Measurements from ENCODE around the gene TEX261. TPM values are rescaled to one million over a fixed set of nuclear protein-coding genes. Genes with fewer than 3 reads are reported as not detected.

TEX261 gene
- total RNA-seq, 1 experiment from 2014 or later: 43.3 TPM

DNA sequence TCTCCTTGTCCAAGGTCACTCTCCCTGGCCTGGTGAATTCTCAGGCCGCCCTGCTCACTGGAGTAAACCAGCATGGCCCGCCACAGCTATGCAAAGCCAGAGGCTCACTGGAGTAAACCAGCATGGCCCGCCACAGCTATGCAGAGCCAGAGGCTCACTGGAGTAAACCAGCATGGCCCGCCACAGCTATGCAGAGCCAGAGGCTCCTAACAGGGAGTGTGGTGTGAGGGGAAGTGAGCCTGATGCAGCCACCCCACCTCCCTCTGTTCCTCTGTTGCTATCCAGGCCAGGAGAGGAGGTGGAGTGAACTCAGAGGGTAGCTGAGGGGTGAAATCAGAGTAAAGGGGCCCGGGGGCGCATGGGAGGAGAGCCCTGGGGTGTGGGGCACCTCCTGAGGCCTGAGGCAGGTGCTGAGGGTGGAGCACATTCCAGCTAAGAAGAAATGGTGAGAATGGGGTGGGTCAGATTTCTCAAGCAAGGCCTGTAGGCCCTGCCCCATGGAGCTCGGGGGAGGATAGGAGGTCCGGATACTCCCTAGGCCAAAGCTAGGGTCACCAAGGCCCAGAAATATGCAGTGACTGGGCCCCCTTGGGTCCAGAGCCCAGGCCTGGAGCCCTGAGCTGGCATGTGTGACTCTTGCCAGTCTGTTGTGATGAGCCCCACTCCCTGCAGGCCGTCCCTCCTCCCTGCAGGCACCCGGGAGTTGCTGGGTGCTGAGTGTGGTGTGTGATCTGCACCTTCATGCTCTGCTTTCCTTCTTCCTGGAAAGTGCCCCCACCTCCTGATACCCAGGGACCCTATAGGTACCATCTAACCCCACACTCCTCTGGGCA is 57.5 kb downstream of the TEX261 start:
- DNase-seq (ENCODE audit: low spot score): peak; percentile 89

DNA sequence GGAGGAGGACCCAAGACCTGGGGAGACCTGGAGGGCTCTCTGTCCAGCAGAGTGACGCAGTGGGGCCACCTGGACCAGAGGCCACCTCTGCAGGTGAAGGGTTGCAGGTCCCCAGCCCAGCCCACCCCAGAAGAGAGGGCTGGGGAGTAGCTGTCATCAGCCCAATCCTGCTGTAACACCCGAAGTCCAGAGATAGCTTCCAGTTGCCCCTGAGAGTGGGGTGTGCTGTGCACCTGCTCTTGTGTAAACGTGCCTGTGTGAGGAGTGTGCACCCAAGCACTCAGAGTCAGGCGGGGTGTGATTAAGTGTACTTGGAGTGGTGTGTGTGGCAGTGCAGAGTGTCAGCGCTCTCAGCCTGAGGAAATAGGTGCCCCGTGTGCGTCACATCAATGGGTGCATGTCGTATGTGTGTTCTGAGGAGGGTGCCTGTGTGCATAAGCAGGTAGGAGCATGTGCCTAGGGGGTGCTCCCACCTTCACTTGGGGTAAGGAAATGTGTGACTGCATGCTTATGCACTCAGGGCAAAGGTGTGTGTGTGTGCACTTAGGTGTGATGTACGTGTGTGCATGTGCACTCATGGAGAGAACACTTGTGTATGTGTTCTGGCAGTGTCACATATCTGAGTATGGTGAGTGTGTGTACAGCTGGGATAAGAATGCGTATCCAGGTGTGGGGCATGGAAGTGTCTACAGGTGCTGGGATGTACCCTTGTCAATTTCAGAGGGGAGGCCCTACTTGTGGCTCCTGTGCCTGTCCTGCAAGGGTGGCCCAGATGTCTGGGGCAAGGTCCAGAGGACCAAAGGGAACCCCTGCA is 58.3 kb downstream of the TEX261 start:
- DNase-seq (ENCODE audit: low spot score): peak; percentile 29

Small RNA genes lying within 50 kb of the gene (small RNA-seq; reads per million reads assigned to genes)
- 0.29 reads per million for gene RN7SL160P

Other genes with a start within 250 kb of the TEX261 start
- gene ADD2, start 226.7 kb downstream of the TEX261 start, total RNA-seq (2014; rRNA removed; shearing (Covaris generic)): 0.71 and 0.73 TPM in 2 replicates
- gene FIGLA, start 204.2 kb downstream of the TEX261 start, total RNA-seq (2014; rRNA removed; shearing (Covaris generic)): not detected in 2 replicates
- gene CLEC4F, start 174.3 kb downstream of the TEX261 start, total RNA-seq (2014; rRNA removed; shearing (Covaris generic)): not detected in 2 replicates
- gene CD207, start 159.1 kb downstream of the TEX261 start, total RNA-seq (2014; rRNA removed; shearing (Covaris generic)): not detected in 2 replicates
- 1.8 and 2.3 TPM in 2 replicates for gene VAX2, start 94.3 kb downstream of the TEX261 start, total RNA-seq (2014; rRNA removed; shearing (Covaris generic))
- 32.8 and 43.9 TPM in 2 replicates for gene ATP6V1B1, start 59.0 kb downstream of the TEX261 start, total RNA-seq (2014; rRNA removed; shearing (Covaris generic))
- gene ANKRD53, start 16.2 kb downstream of the TEX261 start, total RNA-seq (2014; rRNA removed; shearing (Covaris generic)): 0.28 TPM in 1 of 2 replicates, not detected in the other
- 17.8 and 29.7 TPM in 2 replicates for gene NAGK, start 73.8 kb upstream of the TEX261 start, total RNA-seq (2014; rRNA removed; shearing (Covaris generic))
- 12.6 and 14.6 TPM in 2 replicates for gene MCEE, start 135.4 kb upstream of the TEX261 start, total RNA-seq (2014; rRNA removed; shearing (Covaris generic))
- 12.3 and 13.0 TPM in 2 replicates for gene MPHOSPH10, start 135.8 kb upstream of the TEX261 start, total RNA-seq (2014; rRNA removed; shearing (Covaris generic))
- 1.8 and 2.2 TPM in 2 replicates for gene PAIP2B, start 232.2 kb upstream of the TEX261 start, total RNA-seq (2014; rRNA removed; shearing (Covaris generic))